ENCODE data around the gene CRK. TPM values are rescaled to one million over a fixed set of nuclear protein-coding genes. Genes with fewer than 3 reads are reported as not detected.
"Not testable (repeated sequence)": the region's sequence is repeated elsewhere in the genome, so short reads cannot be mapped to it uniquely, and the experiment has no call there.

The CRK gene
- total RNA-seq, 2 donors from 2014 or later = 48.3 to 76.0 TPM

GRCh38 chr17:1379208-1379929, 76.7 kb downstream of the CRK start:
- ATAC-seq (ENCODE audit: insufficient number of reproducible peaks, low FRiP score, low read depth) (no peak), DNase-seq (ENCODE audit: low spot score) (no peak)
- Histone ChIP-seq H3K27ac (no peak overlapping the region), H3K27me3 (replicated peaks; ENCODE audit: insufficient read depth) (no peaks in the 10 kb centered on the region), H3K4me1 (ENCODE audit: control insufficient read depth in 1 of 2, low read depth in 2 of 2) (peaks cover 63 to 96% of the 10 kb centered on the region in 2 donors), H3K9me3 (no peaks in the 10 kb centered on the region), H3K36me3 (no peaks in the 10 kb centered on the region), H3K4me3 (no peak overlapping the region)
- TF ChIP-seq CTCF (IDR thresholded peaks at IDR 0.05) = no peak

GRCh38 chr17:1378476-1378860, 77.6 kb downstream of the CRK start:
- H3K9me3 ChIP-seq; DNase-seq (ENCODE audit: low spot score); H3K36me3 ChIP-seq; H3K27me3 ChIP-seq (replicated peaks; ENCODE audit: insufficient read depth); H3K4me3 ChIP-seq; ATAC-seq (ENCODE audit: insufficient number of reproducible peaks, low FRiP score, low read depth); H3K27ac ChIP-seq: not testable (repeated sequence)
- H3K4me1 ChIP-seq (ENCODE audit: control insufficient read depth in 1 of 2, low read depth in 2 of 2) = peaks cover 68 to 96% of the 10 kb centered on the region in 2 donors

GRCh38 chr17:1377334-1377733, 78.7 kb downstream of the CRK start:
- Histone ChIP-seq H3K4me1 (ENCODE audit: control insufficient read depth in 1 of 2, low read depth in 2 of 2) (peaks cover 63 to 96% of the 10 kb centered on the region in 2 donors), H3K27ac (peak overlapping the region in 1 of 2 donors; percentile 10), H3K36me3 (no peaks in the 10 kb centered on the region), H3K9me3 (no peaks in the 10 kb centered on the region), H3K27me3 (replicated peaks; ENCODE audit: insufficient read depth) (no peaks in the 10 kb centered on the region), H3K4me3 (no peak overlapping the region)
- DNase-seq (ENCODE audit: low spot score) (no peak), ATAC-seq (ENCODE audit: insufficient number of reproducible peaks, low FRiP score, low read depth) (no peak)
- no peak for TF ChIP-seq CTCF (IDR thresholded peaks at IDR 0.05)

- no peak overlapping the region for H3K4me3 ChIP-seq
These were observed 80.0 kb downstream of the CRK start for GRCh38 chr17:1376061-1376460.

GRCh38 chr17:1375615-1376014, 80.4 kb downstream of the CRK start:
- H3K27ac ChIP-seq = no peak overlapping the region
- TF ChIP-seq CTCF (IDR thresholded peaks at IDR 0.05) = no peak
- ATAC-seq (ENCODE audit: insufficient number of reproducible peaks, low FRiP score, low read depth) (no peak), DNase-seq (ENCODE audit: low spot score) (no peak)
- H3K4me1 ChIP-seq (ENCODE audit: control insufficient read depth in 1 of 2, low read depth in 2 of 2) = peaks cover 51 to 97% of the 10 kb centered on the region in 2 donors
- no peaks in the 10 kb centered on the region for H3K27me3 ChIP-seq (replicated peaks; ENCODE audit: insufficient read depth)
- H3K4me3 ChIP-seq = no peak overlapping the region
- no peaks in the 10 kb centered on the region for H3K36me3 ChIP-seq
- no peaks in the 10 kb centered on the region for H3K9me3 ChIP-seq

More at GRCh38 chr17:1376061-1376460, 80.0 kb downstream of the CRK start:
- H3K9me3 ChIP-seq = no peaks in the 10 kb centered on the region
- DNase-seq (ENCODE audit: low spot score) (no peak), ATAC-seq (ENCODE audit: insufficient number of reproducible peaks, low FRiP score, low read depth) (no peak)
- peaks cover 55 to 97% of the 10 kb centered on the region in 2 donors for H3K4me1 ChIP-seq (ENCODE audit: control insufficient read depth in 1 of 2, low read depth in 2 of 2)
- no peak overlapping the region for H3K27ac ChIP-seq
- TF ChIP-seq CTCF (IDR thresholded peaks at IDR 0.05) = no peak
- H3K36me3 ChIP-seq = no peaks in the 10 kb centered on the region
- no peaks in the 10 kb centered on the region for H3K27me3 ChIP-seq (replicated peaks; ENCODE audit: insufficient read depth)

All from thoracic aorta (tissue), 2 donors.